NCI-H526 treated with DMSO at 0.1 percent for 48 hours (cell line): ENCODE data around the gene TMEM117.

Source experiments
- DNase-seq: peaks from one replicate; lab custom pipeline; 2025; lab: John Stamatoyannopoulos, UW

The TMEM117 gene

GRCh38 chr12:44379831-44380230 is 544.0 kb downstream of the TMEM117 start:
- no peak for DNase-seq

GRCh38 chr12:44380861-44381260 is 545.0 kb downstream of the TMEM117 start:
- DNase-seq = no peak

- DNase-seq = no peak
Observed at GRCh38 chr12:44381341-44381740, 545.5 kb downstream of the TMEM117 start.

GRCh38 chr12:44384136-44384535 is 548.3 kb downstream of the TMEM117 start:
- DNase-seq = no peak

- DNase-seq = no peak
Observed at GRCh38 chr12:44385964-44386363, 550.1 kb downstream of the TMEM117 start.

- DNase-seq = no peak
Observed at GRCh38 chr12:44387581-44387980, 551.7 kb downstream of the TMEM117 start.

GRCh38 chr12:44389038-44389437 is 553.2 kb downstream of the TMEM117 start:
- DNase-seq = no peak

- DNase-seq = no peak
Observed at GRCh38 chr12:44389896-44390295, 554.0 kb downstream of the TMEM117 start.

GRCh38 chr12:44397631-44398030 is 561.8 kb downstream of the TMEM117 start:
- DNase-seq = no peak

GRCh38 chr12:44403185-44403584 is 567.3 kb downstream of the TMEM117 start:
- no peak for DNase-seq

- no peak for DNase-seq
Observed at GRCh38 chr12:44405297-44405696, 569.4 kb downstream of the TMEM117 start.

- DNase-seq = no peak
Observed at GRCh38 chr12:44422559-44422958, 586.7 kb downstream of the TMEM117 start.

- DNase-seq = no peak
Observed at GRCh38 chr12:44428825-44429224, 592.9 kb downstream of the TMEM117 start.

GRCh38 chr12:44431647-44432343 is 595.9 kb downstream of the TMEM117 start:
- DNase-seq = no peak

- DNase-seq = no peak
Observed at GRCh38 chr12:44433659-44434058, 597.8 kb downstream of the TMEM117 start.

- DNase-seq = no peak
Observed at GRCh38 chr12:44436756-44437155, 600.9 kb downstream of the TMEM117 start.
